K562 (cell line): ENCODE data around the gene ZNF229. TPM values are rescaled to one million over a fixed set of nuclear protein-coding genes. Genes with fewer than 3 reads are reported as not detected.

ENCODE experiments used
- ATAC-seq: fragments of 200-7000 bp; cut with Tn5 transposase; 3 replicates; pipeline ENCODE4 v1.9.1; 2020; ENCODE audit warnings: moderate library complexity
- BruUV-seq: library from RNA; stranded (reverse); fragments of 400-500 nt; replicated peaks from 2 replicates; lab custom pipeline; 2021; lab: Mats Ljungman, UMichigan
- CTCF ChIA-PET: fragments of 300-600 bp; formaldehyde crosslinking; extraction: SDS; loops from one replicate; lab custom pipeline; 2021; ENCODE audit warnings: low intra/inter-chr PET ratio; lab: Yijun Ruan, JAX
- POLR2A ChIA-PET: fragments of 300-600, 350-650 bp; sonication (Branson Sonifier 250); formaldehyde crosslinking; extraction: SDS; loops from one replicate; lab custom pipeline; 2021; ENCODE audit warnings: antibody characterized with exemption, inconsistent platforms; lab: Yijun Ruan, JAX
- DNase-seq, 4 experiments: peaks; one replicate each; pipeline versions ENCODE4 v3.0.0 to v3.0.0-alpha.2; 2011 to 2018; ENCODE audit warnings: low spot score in 3 of 4, mixed read lengths in 3 of 4; ENCODE audit errors: extremely low read depth in 1 of 4
- FAIRE-seq: peaks from 2 replicates; lab custom pipeline; 2011; peaks lifted over from hg19 to GRCh38; lab: Jason Lieb, UNC
- H2AFZ ChIP-seq: 2 replicates; pipeline ENCODE4 v1.6.0; 2011; ENCODE audit warnings: low read depth, low read length, control low read depth, inconsistent platforms
- H3K27ac ChIP-seq: fragments of 200-600 bp; 3 replicates; pipeline ENCODE4 v1.8.0; 2011; ENCODE audit warnings: low read depth, mild to moderate bottlenecking, control low read depth, inconsistent platforms, low read length, moderate library complexity, mixed read lengths; ENCODE audit errors: extremely low read depth
- H3K27me3 ChIP-seq, 2 experiments: fragments of 300-600 bp in 1 of 2; 2 replicates in 1 of 2; 3 replicates in 1 of 2; pipeline versions ENCODE4 v1.6.0 to v1.8.0; 2011; ENCODE audit warnings: inconsistent platforms in 2 of 2, low read length in 2 of 2, mild to moderate bottlenecking in 1 of 2, mixed read lengths in 1 of 2, moderate library complexity in 1 of 2; ENCODE audit not compliant: control insufficient read depth in 2 of 2, insufficient read depth in 2 of 2
- H3K36me3 ChIP-seq: fragments of 300-600 bp; 3 replicates; pipeline ENCODE4 v1.8.0; 2011; ENCODE audit warnings: mild to moderate bottlenecking, low read length, inconsistent platforms; ENCODE audit not compliant: control insufficient read depth, insufficient read depth
- H3K4me1 ChIP-seq, 2 experiments: fragments of 200-600 bp in 1 of 2; replicated peaks in 1 of 2; 2 replicates in 1 of 2; 3 replicates in 1 of 2; pipeline versions ENCODE4 v1.5.1 to v1.8.0; 2011; ENCODE audit warnings: inconsistent platforms in 2 of 2, low read length in 2 of 2, mild to moderate bottlenecking in 1 of 2, mixed read lengths in 1 of 2, moderate library complexity in 1 of 2; ENCODE audit not compliant: control insufficient read depth in 2 of 2, insufficient read depth in 2 of 2
- H3K4me2 ChIP-seq: 2 replicates; pipeline ENCODE4 v1.6.1; 2011; ENCODE audit warnings: low read length, control low read depth, inconsistent platforms, mixed read lengths; ENCODE audit not compliant: insufficient read depth
- H3K4me3 ChIP-seq: fragments of 200-600 bp; sonication (generic), shearing (Covaris generic); 2 replicates; pipeline ENCODE4 v1.5.1; 2016; ENCODE audit warnings: control low read depth, inconsistent platforms
- H3K79me2 ChIP-seq: fragments of 200-600 bp; 3 replicates; pipeline ENCODE4 v1.8.0; 2011; ENCODE audit warnings: low read length, inconsistent platforms; ENCODE audit not compliant: control insufficient read depth, insufficient read depth
- H3K9ac ChIP-seq, 2 experiments: 2 replicates each; pipeline versions ENCODE4 v1.6.0 to v1.6.1; 2011; ENCODE audit warnings: low read depth in 2 of 2, low read length in 2 of 2, control low read depth in 1 of 2, inconsistent platforms in 1 of 2, mild to moderate bottlenecking in 1 of 2, mixed read lengths in 1 of 2; ENCODE audit not compliant: insufficient read depth in 1 of 2
- H3K9me1 ChIP-seq: one replicate; pipeline ENCODE4 v1.6.0; 2011; ENCODE audit warnings: inconsistent platforms, mild to moderate bottlenecking, low read length, moderate library complexity; ENCODE audit not compliant: control insufficient read depth, insufficient read depth
- H3K9me3 ChIP-seq: replicated peaks from 2 replicates; pipeline ENCODE4 v1.5.1; 2011; ENCODE audit warnings: low read depth, low read length, inconsistent platforms; ENCODE audit not compliant: control insufficient read depth, insufficient read depth
- H4K20me1 ChIP-seq: replicated peaks from 2 replicates; pipeline ENCODE4 v1.6.1; 2011; ENCODE audit warnings: low read length, inconsistent platforms, mixed read lengths; ENCODE audit not compliant: control insufficient read depth, insufficient read depth
- CBX5 ChIP-seq: IDR thresholded peaks from 2 replicates; pipeline ENCODE4 v1.6.1; 2014; ENCODE audit warnings: low read depth, borderline replicate concordance
- CCAR2 ChIP-seq: fragments of 200-400 bp; formaldehyde crosslinking; IDR thresholded peaks from 2 replicates; pipeline ENCODE4 v1.6.1; 2017; ENCODE audit warnings: mild to moderate bottlenecking, low read depth, low read length
- HNRNPK ChIP-seq: fragments of 200-400 bp; formaldehyde crosslinking; IDR thresholded peaks from one replicate; pipeline ENCODE4 v1.6.1; 2018; ENCODE audit warnings: mild to moderate bottlenecking, low read depth, low read length; ENCODE audit not compliant: poor library complexity, severe bottlenecking
- HNRNPUL1 ChIP-seq: fragments of 200-400 bp; formaldehyde crosslinking; IDR thresholded peaks from 2 replicates; pipeline ENCODE4 v1.6.1; 2017; ENCODE audit warnings: low read length
- IRF1 ChIP-seq: sonication (generic); formaldehyde crosslinking; IDR thresholded peaks from 2 replicates; pipeline ENCODE4 v1.8.0; 2022; ENCODE audit warnings: missing genetic modification reagents, mild to moderate bottlenecking, borderline replicate concordance
- JUND ChIP-seq, 2 experiments: IDR thresholded peaks; 2 replicates in 1 of 2; 3 replicates in 1 of 2; pipeline ENCODE4 v1.6.1; 2011; ENCODE audit warnings: borderline replicate concordance in 2 of 2, low read depth in 2 of 2, low read length in 2 of 2, improper control_type of control experiment in 1 of 2, missing biosample characterization in 1 of 2, missing genetic modification characterization in 1 of 2, missing genetic modification reagents in 1 of 2
- NFE2 ChIP-seq: IDR thresholded peaks from 2 replicates; pipeline ENCODE4 v1.6.1; 2014; ENCODE audit warnings: antibody characterized with exemption, low read depth
- NFIC ChIP-seq: fragments of 450-650 bp; IDR thresholded peaks from 2 replicates; pipeline ENCODE4 v1.6.1; 2017; ENCODE audit warnings: mild to moderate bottlenecking, inconsistent platforms
- RBFOX2 ChIP-seq: fragments of 200-400 bp; formaldehyde crosslinking; IDR thresholded peaks from 2 replicates; pipeline ENCODE4 v1.6.1; 2017; ENCODE audit warnings: low read depth, mild to moderate bottlenecking, low read length, moderate library complexity
- RFX1 ChIP-seq: fragments of 450-650 bp; IDR thresholded peaks from 2 replicates; pipeline ENCODE4 v1.6.1; 2016; ENCODE audit warnings: mild to moderate bottlenecking, moderate library complexity
- SUPT5H ChIP-seq: fragments of 450-650 bp; IDR thresholded peaks from 2 replicates; pipeline ENCODE4 v1.6.1; 2016
- ZNF24 ChIP-seq: fragments of 450-650 bp; IDR thresholded peaks from 2 replicates; pipeline ENCODE4 v1.6.1; 2016
- ZNF280A ChIP-seq: fragments of 450-650 bp; IDR thresholded peaks from 2 replicates; pipeline ENCODE4 v1.6.1; 2018; ENCODE audit warnings: mild to moderate bottlenecking, low read depth; ENCODE audit not compliant: partially characterized antibody
- WGBS: fragments of 100-300 bp; shearing (Covaris generic); methylation state at CpG from one replicate; pipeline ENCODE4 v1.1.6; 2016; ENCODE audit warnings: low coverage, mixed read lengths; ENCODE audit not compliant: insufficient coverage; ENCODE audit errors: missing lambda C conversion rate; 5-methylcytosine and 5-hydroxymethylcytosine counted together
- in situ Hi-C: fragments of 300-500 bp; cut with MboI; formaldehyde crosslinking; loops from 4 replicates; pipeline ENCODE4 v1.15.0; 2018; ENCODE audit warnings: inconsistent platforms, mixed read lengths
- intact Hi-C: fragments of 100-400 bp; cut with micrococcal nuclease; formaldehyde crosslinking; loops from 2 replicates; pipeline ENCODE4 v1.14.2; 2022
- polyA plus RNA-seq, 8 experiments: library from polyadenylated mRNA; depleted of rRNA in 4 of 8; stranded (reverse) in 5 of 8; unstranded in 3 of 8; fragments of >200 nt; fragmentation: Nextera tagmentation in 2 of 8; fragmentation: Illumina TruSeq in 1 of 8; extraction: Ambion mirVana in 2 of 8; extraction: Trizol in 1 of 8; gene quantifications; 2 replicates each; pipeline versions ENCODE4 v1.2.1 to v1.2.3, GENCODE V29; 2011 to 2014; ENCODE audit warnings: inconsistent platforms in 1 of 8, missing spikeins in 1 of 8
- total RNA-seq, 7 experiments: library from RNA; depleted of rRNA in 6 of 7; stranded (reverse); fragments of >200 nt in 6 of 7; fragmentation: Illumina TruSeq in 2 of 7; extraction: Trizol in 2 of 7; gene quantifications; 2 replicates each; pipeline versions ENCODE4 v1.2.1 to v1.2.3, GENCODE V29; 2011 to 2021; ENCODE audit warnings: low replicate concordance in 1 of 7
- TF ChIP-seq, protein P1 (sequence below): fragments of 450-650 bp; formaldehyde crosslinking; IDR thresholded peaks from 2 replicates; pipeline ENCODE4 v1.4.0; 2020; ENCODE audit warnings: mild to moderate bottlenecking, moderate library complexity
- TF ChIP-seq, protein P2 (sequence below): fragments of 250-450 bp; sonication (Bioruptor Pico); IDR thresholded peaks from 2 replicates; pipeline ENCODE4 v1.8.0; 2021; ENCODE audit warnings: moderate library complexity, mild to moderate bottlenecking, inconsistent platforms
- TF ChIP-seq, protein P3 (sequence below): sonication (generic); formaldehyde crosslinking; IDR thresholded peaks from 2 replicates; pipeline ENCODE4 v1.8.1; 2023; ENCODE audit warnings: mild to moderate bottlenecking, missing genetic modification reagents
- TF ChIP-seq, protein P4 (sequence below): fragments of 450-650 bp; IDR thresholded peaks from 2 replicates; pipeline ENCODE4 v1.6.1; 2017; ENCODE audit warnings: mild to moderate bottlenecking, moderate library complexity

Gene ZNF229
- total and polyA plus RNA-seq, 9 of the 15 experiments (the other 6 are each of a cell fraction or from before 2014, with no cell fraction given) = 0.31 to 2.4 (median 0.74) TPM

GRCh38 chr19:44435441-44435840 is 12.8 kb downstream of the ZNF229 start:
- Histone ChIP-seq H3K27me3 (no peaks in the 10 kb centered on the region), H3K9ac (no peak overlapping the region), H3K4me1 (no peaks in the 10 kb centered on the region), H3K9me3 (no peaks in the 10 kb centered on the region; the same call in 1 of the 2 replicates), H3K4me2 (no peak overlapping the region), H2AFZ (no peak overlapping the region), H3K27ac (no peak overlapping the region), H3K4me3 (no peak overlapping the region), H3K36me3 (no peaks in the 10 kb centered on the region), H3K9me1 (no peaks in the 10 kb centered on the region), H3K79me2 (no peaks in the 10 kb centered on the region), H4K20me1 (no peaks in the 10 kb centered on the region)
- intact Hi-C loops (no loop called here), in situ Hi-C loops (no loop called here)
- no peak for ATAC-seq
- no peak for DNase-seq
- WGBS = 0% methylated on average over 2 of the region's 2 CpGs
- no TSS peak for BruUV-seq
- FAIRE-seq = no peak
- ChIA-PET CTCF (no interaction called here), POLR2A (no interaction called here)
- TF ChIP-seq NFE2 (no peak), JUND (IDR thresholded peaks at IDR 0.05; ENCODE audit: borderline replicate concordance, low read depth, low read length) (no peak), JUND (tag; IDR thresholded peaks at IDR 0.05; ENCODE audit: borderline replicate concordance, low read depth, low read length) (no peak), SUPT5H (no peak), CCAR2 (no peak), RBFOX2 (no peak), NFIC (no peak), RFX1 (no peak), ZNF24 (no peak), CBX5 (no peak), IRF1 (no peak), HNRNPUL1 (no peak), ZNF280A (no peak), HNRNPK (no peak)
- TF ChIP-seq, protein P1, sequence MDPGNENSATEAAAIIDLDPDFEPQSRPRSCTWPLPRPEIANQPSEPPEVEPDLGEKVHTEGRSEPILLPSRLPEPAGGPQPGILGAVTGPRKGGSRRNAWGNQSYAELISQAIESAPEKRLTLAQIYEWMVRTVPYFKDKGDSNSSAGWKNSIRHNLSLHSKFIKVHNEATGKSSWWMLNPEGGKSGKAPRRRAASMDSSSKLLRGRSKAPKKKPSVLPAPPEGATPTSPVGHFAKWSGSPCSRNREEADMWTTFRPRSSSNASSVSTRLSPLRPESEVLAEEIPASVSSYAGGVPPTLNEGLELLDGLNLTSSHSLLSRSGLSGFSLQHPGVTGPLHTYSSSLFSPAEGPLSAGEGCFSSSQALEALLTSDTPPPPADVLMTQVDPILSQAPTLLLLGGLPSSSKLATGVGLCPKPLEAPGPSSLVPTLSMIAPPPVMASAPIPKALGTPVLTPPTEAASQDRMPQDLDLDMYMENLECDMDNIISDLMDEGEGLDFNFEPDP (CRISPR knock-in tag) = no peak
- TF ChIP-seq, protein P2, sequence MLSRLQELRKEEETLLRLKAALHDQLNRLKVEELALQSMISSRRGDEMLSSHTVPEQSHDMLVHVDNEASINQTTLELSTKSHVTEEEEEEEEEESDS (CRISPR knock-in tag) = no peak
- TF ChIP-seq, protein P3, sequence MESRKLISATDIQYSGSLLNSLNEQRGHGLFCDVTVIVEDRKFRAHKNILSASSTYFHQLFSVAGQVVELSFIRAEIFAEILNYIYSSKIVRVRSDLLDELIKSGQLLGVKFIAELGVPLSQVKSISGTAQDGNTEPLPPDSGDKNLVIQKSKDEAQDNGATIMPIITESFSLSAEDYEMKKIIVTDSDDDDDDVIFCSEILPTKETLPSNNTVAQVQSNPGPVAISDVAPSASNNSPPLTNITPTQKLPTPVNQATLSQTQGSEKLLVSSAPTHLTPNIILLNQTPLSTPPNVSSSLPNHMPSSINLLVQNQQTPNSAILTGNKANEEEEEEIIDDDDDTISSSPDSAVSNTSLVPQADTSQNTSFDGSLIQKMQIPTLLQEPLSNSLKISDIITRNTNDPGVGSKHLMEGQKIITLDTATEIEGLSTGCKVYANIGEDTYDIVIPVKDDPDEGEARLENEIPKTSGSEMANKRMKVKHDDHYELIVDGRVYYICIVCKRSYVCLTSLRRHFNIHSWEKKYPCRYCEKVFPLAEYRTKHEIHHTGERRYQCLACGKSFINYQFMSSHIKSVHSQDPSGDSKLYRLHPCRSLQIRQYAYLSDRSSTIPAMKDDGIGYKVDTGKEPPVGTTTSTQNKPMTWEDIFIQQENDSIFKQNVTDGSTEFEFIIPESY (CRISPR knock-in tag) = no peak
- TF ChIP-seq, protein P4, sequence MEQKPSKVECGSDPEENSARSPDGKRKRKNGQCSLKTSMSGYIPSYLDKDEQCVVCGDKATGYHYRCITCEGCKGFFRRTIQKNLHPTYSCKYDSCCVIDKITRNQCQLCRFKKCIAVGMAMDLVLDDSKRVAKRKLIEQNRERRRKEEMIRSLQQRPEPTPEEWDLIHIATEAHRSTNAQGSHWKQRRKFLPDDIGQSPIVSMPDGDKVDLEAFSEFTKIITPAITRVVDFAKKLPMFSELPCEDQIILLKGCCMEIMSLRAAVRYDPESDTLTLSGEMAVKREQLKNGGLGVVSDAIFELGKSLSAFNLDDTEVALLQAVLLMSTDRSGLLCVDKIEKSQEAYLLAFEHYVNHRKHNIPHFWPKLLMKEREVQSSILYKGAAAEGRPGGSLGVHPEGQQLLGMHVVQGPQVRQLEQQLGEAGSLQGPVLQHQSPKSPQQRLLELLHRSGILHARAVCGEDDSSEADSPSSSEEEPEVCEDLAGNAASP = no peak
